Sigmoid colon (tissue), 7 donors: ENCODE measurements around the gene CLDN6. TPM values are rescaled to one million over a fixed set of nuclear protein-coding genes. Genes with fewer than 3 reads are reported as not detected.

Source experiments
- DNase-seq: peaks from one replicate; pipeline ENCODE4 v3.0.0-alpha.2; 2019
- H3K27ac ChIP-seq, 4 donors: fragments of 200-600 bp; sonication (generic); one replicate each; pipeline ENCODE4 v1.5.1; 2016 to 2019; ENCODE audit warnings: mild to moderate bottlenecking in 1 of 4
- H3K27me3 ChIP-seq, 3 donors: fragments of 200-600 bp; sonication (generic); one replicate each; pipeline ENCODE4 v1.5.1; 2019; ENCODE audit warnings: mild to moderate bottlenecking in 1 of 3
- H3K36me3 ChIP-seq, 4 donors: fragments of 200-600 bp; sonication (generic); one replicate each; pipeline ENCODE4 v1.5.1; 2016 to 2019
- H3K4me1 ChIP-seq, 4 donors: fragments of 200-600 bp; sonication (generic); one replicate each; pipeline ENCODE4 v1.5.1; 2017 to 2019
- H3K4me3 ChIP-seq, 4 donors: fragments of 200-600 bp; sonication (generic); one replicate each; pipeline ENCODE4 v1.5.1; 2017 to 2019; ENCODE audit warnings: mild to moderate bottlenecking in 2 of 4, moderate library complexity in 1 of 4
- H3K9me3 ChIP-seq, 4 donors: fragments of 200-600 bp in 3 of 4; sonication (generic) in 3 of 4; one replicate each; pipeline versions ENCODE4 v1.5.1 to v1.6.1; 2013 to 2019
- CTCF ChIP-seq, 4 experiments: fragments of 450-650 bp in 3 of 4; fragments of 200-600 bp in 1 of 4; IDR thresholded peaks; one replicate each; pipeline ENCODE4 v1.5.1; 2016 to 2019; ENCODE audit warnings: antibody characterized with exemption in 4 of 4, mild to moderate bottlenecking in 3 of 4, moderate library complexity in 2 of 4
- EP300 ChIP-seq, 4 donors: sonication (generic); formaldehyde crosslinking; IDR thresholded peaks; one replicate each; pipeline ENCODE4 v1.6.1; 2017; ENCODE audit warnings: antibody characterized with exemption in 4 of 4
- POLR2A ChIP-seq, 2 donors: fragments of 450-650 bp; IDR thresholded peaks; one replicate each; pipeline ENCODE4 v1.6.1; 2016; ENCODE audit warnings: antibody characterized with exemption in 2 of 2, mild to moderate bottlenecking in 2 of 2, moderate library complexity in 2 of 2
- POLR2AphosphoS5 ChIP-seq, 4 donors: sonication (generic); formaldehyde crosslinking; IDR thresholded peaks; one replicate each; pipeline ENCODE4 v1.6.1; 2017; ENCODE audit warnings: antibody characterized with exemption in 4 of 4
- WGBS, 2 donors: extraction: QIAGEN DNeasy Blood & Tissue Kit; methylation state at CpG; one replicate each; pipeline ENCODE4 v1.1.7; 2013; 5-methylcytosine and 5-hydroxymethylcytosine counted together
- intact Hi-C: fragments of 100-400 bp; cut with DNase I; formaldehyde crosslinking; loops from one replicate; pipeline ENCODE4 v1.15.1; 2023
- polyA plus RNA-seq, 3 donors: library from polyadenylated mRNA; stranded (reverse); fragments of 200-250 nt; gene quantifications; one replicate each; pipeline ENCODE4 v1.2.3, GENCODE V29; 2013
- total RNA-seq, 4 donors: library from RNA; depleted of rRNA; stranded (reverse); fragments of >200 nt; gene quantifications; one replicate each; pipeline ENCODE4 v1.1.0, GENCODE V29; 2016
- donor health status: healthy with polysubstance abuse.
- donor health status: Bipolar disorder and iron deficiency.
- donor health status: healthy.

The CLDN6 gene
- total and polyA plus RNA-seq, 7 donors: not detected

- intact Hi-C loops: loop anchor here (2.0 to 5.0 kb wide), 2 partner anchors 13 to 55 kb away; partner anchors contain the start of gene PAQR4
- no peak for DNase-seq
- WGBS, 2 donors: 79 to 83% methylated on average over 4 of the region's 4 CpGs
Observed at GRCh38 chr16:2981899-2982250, 36.1 kb downstream of the CLDN6 start.

GRCh38 chr16:2981177-2981898, 36.6 kb downstream of the CLDN6 start:
- no peak for TF ChIP-seq POLR2AphosphoS5 (IDR thresholded peaks at IDR 0.05)
- TF ChIP-seq CTCF (IDR thresholded peaks at IDR 0.05): no peak
- TF ChIP-seq EP300 (IDR thresholded peaks at IDR 0.05): no peak
- no peak for TF ChIP-seq POLR2A (IDR thresholded peaks at IDR 0.05)
- H3K9me3 ChIP-seq: no peaks in the 10 kb centered on the region
- peaks cover 7 to 28% (median 9%) of the 10 kb centered on the region in 3 donors for H3K27me3 ChIP-seq
- H3K4me3 ChIP-seq: peak overlapping the region in 3 of 4 donors; percentile 70 to 90 (median 74)
- 66 to 68% methylated on average over 33 of the region's 33 CpGs for WGBS, 2 donors
- DNase-seq: no peak
- H3K36me3 ChIP-seq: no peaks in the 10 kb centered on the region
- H3K4me1 ChIP-seq: peaks cover 0 to 30% (median 25%) of the 10 kb centered on the region in 4 donors
- intact Hi-C loops: loop anchor here (5.0 kb wide), 1 partner anchor 54 kb away; no protein-coding TSS in a partner anchor
- peak overlapping the region in 2 of 4 donors; percentile 85 to 93 for H3K27ac ChIP-seq

More at GRCh38 chr16:2981899-2982250, 36.1 kb downstream of the CLDN6 start:
- no peak overlapping the region for H3K27ac ChIP-seq
- peaks cover 7 to 26% (median 9%) of the 10 kb centered on the region in 3 donors for H3K27me3 ChIP-seq
- no peaks in the 10 kb centered on the region for H3K36me3 ChIP-seq
- TF ChIP-seq EP300 (IDR thresholded peaks at IDR 0.05) (no peak), POLR2AphosphoS5 (IDR thresholded peaks at IDR 0.05) (no peak), CTCF (IDR thresholded peaks at IDR 0.05) (no peak), POLR2A (IDR thresholded peaks at IDR 0.05) (no peak)
- H3K4me3 ChIP-seq: no peak overlapping the region
- no peaks in the 10 kb centered on the region for H3K9me3 ChIP-seq
- H3K4me1 ChIP-seq: peaks cover 0 to 30% (median 25%) of the 10 kb centered on the region in 4 donors

- intact Hi-C loops: loop anchor here (5.0 kb wide), 1 partner anchor 53 kb away; no protein-coding TSS in a partner anchor
Observed at GRCh38 chr16:2980227-2981176, 37.5 kb downstream of the CLDN6 start, which contains the start of gene PKMYT1. PKMYT1 (minus strand) TSS chr16:2980446; CDS start chr16:2979657, 789 bp downstream.

More at GRCh38 chr16:2980227-2981176, 37.5 kb downstream of the CLDN6 start, which contains the start of gene PKMYT1:
- DNase-seq: peak; percentile 94
- peak; percentile 93 to 99 (median 98) for TF ChIP-seq POLR2AphosphoS5 (IDR thresholded peaks at IDR 0.05)
- TF ChIP-seq POLR2A (IDR thresholded peaks at IDR 0.05): peak; percentile 93 to 95
- TF ChIP-seq EP300 (IDR thresholded peaks at IDR 0.05): no peak
- no peak for TF ChIP-seq CTCF (IDR thresholded peaks at IDR 0.05)
- 6% methylated on average over 91 of the region's 91 CpGs for WGBS, 2 donors
- peaks cover 0 to 29% (median 24%) of the 10 kb centered on the region in 4 donors for H3K4me1 ChIP-seq
- peak within 1 kb of the TSS; percentile 65 to 90 (median 72) for H3K4me3 ChIP-seq
- H3K27ac ChIP-seq: peak within 1 kb of the TSS; percentile 82 to 93 (median 87)
- H3K36me3 ChIP-seq: no peaks in the 10 kb centered on the region
- H3K27me3 ChIP-seq: peaks cover 7 to 28% (median 9%) of the 10 kb centered on the region in 3 donors
- no peaks in the 10 kb centered on the region for H3K9me3 ChIP-seq
